ENCODE results near the gene RGS6.

RGS6 gene

GRCh38 chr14:72010474-72010873, 78.2 kb downstream of the RGS6 start:
- no peaks in the 10 kb centered on the region for H3F3A ChIP-seq (ENCODE audit: insufficient read depth, low read length)
- TF ChIP-seq EZH2 (IDR thresholded peaks at IDR 0.05; ENCODE audit: borderline replicate concordance, low read length) (no peak), CTCF (IDR thresholded peaks at IDR 0.05; ENCODE audit: low read length) (no peak)
- H3K9ac ChIP-seq (ENCODE audit: low read length) = no peak overlapping the region
- H3K9me3 ChIP-seq (ENCODE audit: low read length) = no peaks in the 10 kb centered on the region
- H3K4me1 ChIP-seq (ENCODE audit: insufficient read depth, low read length, severe bottlenecking) = no peaks in the 10 kb centered on the region
- H3K79me2 ChIP-seq (ENCODE audit: insufficient read depth, low read length) = no peaks in the 10 kb centered on the region
- no peaks in the 10 kb centered on the region for H3K9me2 ChIP-seq (ENCODE audit: low read depth, low read length)
- H3K27ac ChIP-seq (ENCODE audit: low read depth, low read length, poor library complexity, severe bottlenecking) = no peak overlapping the region
- H2AFZ ChIP-seq (ENCODE audit: low read length) = no peak overlapping the region
- no peaks in the 10 kb centered on the region for H3K27me3 ChIP-seq (ENCODE audit: insufficient read depth, low read length)
- H4K20me1 ChIP-seq (ENCODE audit: insufficient read depth, low read length) = no peaks in the 10 kb centered on the region
- H3K36me3 ChIP-seq (ENCODE audit: insufficient read depth, low read length) = no peaks in the 10 kb centered on the region
- no peak overlapping the region for H3K4me2 ChIP-seq (ENCODE audit: low read length)
- no peak overlapping the region for H3K4me3 ChIP-seq (ENCODE audit: low read depth, low read length, poor library complexity, severe bottlenecking)

- Histone ChIP-seq H3K36me3 (ENCODE audit: insufficient read depth, low read length) (no peaks in the 10 kb centered on the region), H3K4me2 (ENCODE audit: low read length) (no peak overlapping the region), H2AFZ (ENCODE audit: low read length) (no peak overlapping the region), H3K27me3 (ENCODE audit: insufficient read depth, low read length) (no peaks in the 10 kb centered on the region), H3K9me3 (ENCODE audit: low read length) (no peaks in the 10 kb centered on the region), H3K4me3 (ENCODE audit: low read depth, low read length, poor library complexity, severe bottlenecking) (no peak overlapping the region), H3K4me1 (ENCODE audit: insufficient read depth, low read length, severe bottlenecking) (no peaks in the 10 kb centered on the region), H4K20me1 (ENCODE audit: insufficient read depth, low read length) (no peaks in the 10 kb centered on the region), H3K9me2 (ENCODE audit: low read depth, low read length) (no peaks in the 10 kb centered on the region), H3F3A (ENCODE audit: insufficient read depth, low read length) (no peaks in the 10 kb centered on the region), H3K9ac (ENCODE audit: low read length) (no peak overlapping the region), H3K27ac (ENCODE audit: low read depth, low read length, poor library complexity, severe bottlenecking) (no peak overlapping the region), H3K79me2 (ENCODE audit: insufficient read depth, low read length) (no peaks in the 10 kb centered on the region)
- no peak for TF ChIP-seq CTCF (IDR thresholded peaks at IDR 0.05; ENCODE audit: low read length)
- TF ChIP-seq EZH2 (IDR thresholded peaks at IDR 0.05; ENCODE audit: borderline replicate concordance, low read length) = no peak
These were observed 81.6 kb downstream of the RGS6 start for GRCh38 chr14:72013721-72014345.

GRCh38 chr14:72014486-72014885, 82.3 kb downstream of the RGS6 start:
- H3K9ac ChIP-seq (ENCODE audit: low read length) = no peak overlapping the region
- H4K20me1 ChIP-seq (ENCODE audit: insufficient read depth, low read length) = no peaks in the 10 kb centered on the region
- no peak overlapping the region for H3K4me2 ChIP-seq (ENCODE audit: low read length)
- H3K27ac ChIP-seq (ENCODE audit: low read depth, low read length, poor library complexity, severe bottlenecking) = no peak overlapping the region
- TF ChIP-seq CTCF (IDR thresholded peaks at IDR 0.05; ENCODE audit: low read length) (no peak), EZH2 (IDR thresholded peaks at IDR 0.05; ENCODE audit: borderline replicate concordance, low read length) (no peak)
- no peaks in the 10 kb centered on the region for H3K27me3 ChIP-seq (ENCODE audit: insufficient read depth, low read length)
- no peak overlapping the region for H2AFZ ChIP-seq (ENCODE audit: low read length)
- no peaks in the 10 kb centered on the region for H3K4me1 ChIP-seq (ENCODE audit: insufficient read depth, low read length, severe bottlenecking)
- H3K36me3 ChIP-seq (ENCODE audit: insufficient read depth, low read length) = no peaks in the 10 kb centered on the region
- no peaks in the 10 kb centered on the region for H3F3A ChIP-seq (ENCODE audit: insufficient read depth, low read length)
- no peak overlapping the region for H3K4me3 ChIP-seq (ENCODE audit: low read depth, low read length, poor library complexity, severe bottlenecking)
- H3K79me2 ChIP-seq (ENCODE audit: insufficient read depth, low read length) = no peaks in the 10 kb centered on the region
- H3K9me2 ChIP-seq (ENCODE audit: low read depth, low read length) = no peaks in the 10 kb centered on the region
- no peaks in the 10 kb centered on the region for H3K9me3 ChIP-seq (ENCODE audit: low read length)

Measured in OCI-LY1 (cell line).